Endodermal cell (in vitro differentiated cells): ENCODE data around the gene IMMP2L. TPM values are rescaled to one million over a fixed set of nuclear protein-coding genes. Genes with fewer than 3 reads are reported as not detected.

Experiments used
- DNase-seq: peaks from one replicate; pipeline ENCODE4 v3.0.0-alpha.2; 2017
- H3K27ac ChIP-seq: 2 replicates; pipeline ENCODE4 v1.5.1; 2013; ENCODE audit warnings: mild to moderate bottlenecking, low read depth, low read length, moderate library complexity
- H3K27me3 ChIP-seq: 2 replicates; pipeline ENCODE4 v1.6.1; 2013; ENCODE audit warnings: mild to moderate bottlenecking, low read length, moderate library complexity; ENCODE audit not compliant: insufficient read depth, control insufficient read depth, poor library complexity, severe bottlenecking
- H3K36me3 ChIP-seq: 2 replicates; pipeline ENCODE4 v1.7.0; 2013; ENCODE audit warnings: mild to moderate bottlenecking, low read length, moderate library complexity; ENCODE audit not compliant: control insufficient read depth, insufficient read depth
- H3K4me1 ChIP-seq: one replicate; pipeline ENCODE4 v1.7.0; 2013; ENCODE audit warnings: low read length; ENCODE audit not compliant: control insufficient read depth, insufficient read depth
- H3K4me3 ChIP-seq: 2 replicates; pipeline ENCODE4 v1.5.1; 2013; ENCODE audit warnings: mild to moderate bottlenecking, low read length, moderate library complexity
- H3K9ac ChIP-seq: 2 replicates; pipeline ENCODE4 v1.6.1; 2013; ENCODE audit warnings: mild to moderate bottlenecking, low read length, moderate library complexity; ENCODE audit not compliant: poor library complexity, severe bottlenecking; ENCODE audit errors: extremely low read depth
- H3K9me3 ChIP-seq: 2 replicates; pipeline ENCODE4 v1.6.1; 2013; ENCODE audit warnings: mild to moderate bottlenecking, low read length, moderate library complexity; ENCODE audit not compliant: control insufficient read depth
- H3K27ac Mint-ChIP-seq: 2 replicates; pipeline ENCODE4 v1.8.0; 2020; ENCODE audit warnings: mixed read lengths
- H3K27me3 Mint-ChIP-seq: 2 replicates; pipeline ENCODE4 v1.8.0; 2021; ENCODE audit warnings: mild to moderate bottlenecking, mixed read lengths; ENCODE audit not compliant: insufficient read depth
- H3K36me3 Mint-ChIP-seq: 2 replicates; pipeline ENCODE4 v1.8.0; 2020; ENCODE audit warnings: low read depth, mixed read lengths
- H3K4me1 Mint-ChIP-seq: 2 replicates; pipeline ENCODE4 v1.8.0; 2020; ENCODE audit warnings: mixed read lengths
- H3K4me3 Mint-ChIP-seq: 2 replicates; pipeline ENCODE4 v1.8.0; 2020; ENCODE audit warnings: mild to moderate bottlenecking, moderate library complexity, mixed read lengths
- H3K9me3 Mint-ChIP-seq: 2 replicates; pipeline ENCODE4 v1.8.0; 2020; ENCODE audit warnings: mild to moderate bottlenecking, mixed read lengths
- CTCF ChIP-seq: fragments of 200-600 bp; sonication (generic); conservative IDR thresholded peaks from 2 replicates; pipeline ENCODE4 v1.5.0; 2021; ENCODE audit warnings: antibody characterized with exemption, mild to moderate bottlenecking
- WGBS, 2 experiments: methylation state at CpG; one replicate each; pipeline versions ENCODE4 v1.1.5 to v1.1.7; 2013; ENCODE audit warnings: missing lambda C conversion rate in 2 of 2, mixed read lengths in 1 of 2; ENCODE audit not compliant: insufficient coverage in 1 of 2, insufficient read length in 1 of 2; 5-methylcytosine and 5-hydroxymethylcytosine counted together
- total RNA-seq, 2 donors: library from RNA; stranded (reverse); fragmentation: NEBNext Ultra II Directional in 1 of 2; extraction: Animal tissue kit (Norgen Biotek cat#: 25700) in 1 of 2; gene quantifications; 2 replicates in 1 of 2; 3 replicates in 1 of 2; pipeline ENCODE4 v1.2.1, GENCODE V29; 2021

IMMP2L gene
- total RNA-seq, 2 donors from 2014 or later, result 17.7 to 19.4 TPM

- no peak overlapping the region for H3K9ac ChIP-seq
- DNase-seq, result no peak
- no peaks in the 10 kb centered on the region for H3K27me3 Mint-ChIP-seq
- H3K4me1 Mint-ChIP-seq, result no peaks in the 10 kb centered on the region
- no peaks in the 10 kb centered on the region for H3K36me3 Mint-ChIP-seq
- no peaks in the 10 kb centered on the region for H3K36me3 ChIP-seq
- WGBS, 2 experiments, result 91 to 100% methylated on average over 1 to 2 of the region's 3 CpGs
- no peak for TF ChIP-seq CTCF
- no peaks in the 10 kb centered on the region for H3K9me3 ChIP-seq
- no peak overlapping the region for H3K27ac ChIP-seq
- no peak overlapping the region for H3K4me3 Mint-ChIP-seq
- H3K9me3 Mint-ChIP-seq, result no peaks in the 10 kb centered on the region
- no peak overlapping the region for H3K4me3 ChIP-seq
- H3K4me1 ChIP-seq, result no peaks in the 10 kb centered on the region
- no peak overlapping the region for H3K27ac Mint-ChIP-seq
- H3K27me3 ChIP-seq, result no peaks in the 10 kb centered on the region
Measured at GRCh38 chr7:110623436-110623835, 938.9 kb downstream of the IMMP2L start.

- Histone ChIP-seq H3K9ac (no peak overlapping the region), H3K36me3 (no peaks in the 10 kb centered on the region), H3K4me1 (no peaks in the 10 kb centered on the region), H3K27me3 (no peaks in the 10 kb centered on the region), H3K4me3 (no peak overlapping the region), H3K27ac (no peak overlapping the region), H3K9me3 (no peaks in the 10 kb centered on the region)
- Mint-ChIP-seq H3K27ac (no peak overlapping the region), H3K36me3 (no peaks in the 10 kb centered on the region), H3K4me1 (no peaks in the 10 kb centered on the region), H3K9me3 (no peaks in the 10 kb centered on the region), H3K4me3 (no peak overlapping the region), H3K27me3 (no peaks in the 10 kb centered on the region)
- DNase-seq, result no peak
- TF ChIP-seq CTCF, result no peak
- 96% methylated on average over 2 of the region's 2 CpGs; no CpG with 5 or more reads in 1 of the 2 experiments for WGBS, 2 experiments
Measured at GRCh38 chr7:110621289-110621688, 941.0 kb downstream of the IMMP2L start.

GRCh38 chr7:110620110-110620735 lies 942.1 kb downstream of the IMMP2L start:
- Histone ChIP-seq H3K27me3 (no peaks in the 10 kb centered on the region), H3K9ac (no peak overlapping the region), H3K9me3 (no peaks in the 10 kb centered on the region), H3K27ac (no peak overlapping the region), H3K4me1 (no peaks in the 10 kb centered on the region), H3K36me3 (no peaks in the 10 kb centered on the region), H3K4me3 (no peak overlapping the region)
- H3K9me3 Mint-ChIP-seq, result no peaks in the 10 kb centered on the region
- no peak for DNase-seq
- no peak overlapping the region for H3K4me3 Mint-ChIP-seq
- H3K4me1 Mint-ChIP-seq, result no peaks in the 10 kb centered on the region
- H3K36me3 Mint-ChIP-seq, result no peaks in the 10 kb centered on the region
- no peak for TF ChIP-seq CTCF
- WGBS, 2 experiments, result 90 to 96% methylated on average over 5 to 7 of the region's 7 CpGs
- H3K27me3 Mint-ChIP-seq, result no peaks in the 10 kb centered on the region
- no peak overlapping the region for H3K27ac Mint-ChIP-seq
